Ishikawa (cell line): ENCODE results near the gene ARL4A.

ENCODE experiments used
- CEBPB ChIP-seq: IDR thresholded peaks from 2 replicates; pipeline ENCODE4 v1.6.1; 2012
- CREB1 ChIP-seq: IDR thresholded peaks from 2 replicates; pipeline ENCODE4 v1.6.1; 2012; ENCODE audit warnings: low read depth
- EP300 ChIP-seq: IDR thresholded peaks from 2 replicates; pipeline ENCODE4 v1.6.1; 2012; ENCODE audit warnings: borderline replicate concordance
- FOXM1 ChIP-seq: IDR thresholded peaks from 2 replicates; pipeline ENCODE4 v1.6.1; 2012; ENCODE audit warnings: low read depth, borderline replicate concordance
- RAD21 ChIP-seq: IDR thresholded peaks from 2 replicates; pipeline ENCODE4 v1.6.1; 2012; ENCODE audit warnings: low read depth
- TAF1 ChIP-seq: IDR thresholded peaks from 2 replicates; pipeline ENCODE4 v1.6.1; 2012; ENCODE audit warnings: low read depth, mild to moderate bottlenecking
- TCF12 ChIP-seq: IDR thresholded peaks from 2 replicates; pipeline ENCODE4 v1.6.1; 2012; ENCODE audit warnings: low read depth
- TEAD4 ChIP-seq: IDR thresholded peaks from 2 replicates; pipeline ENCODE4 v1.6.1; 2012
- YY1 ChIP-seq: IDR thresholded peaks from 2 replicates; pipeline ENCODE4 v1.6.1; 2012; ENCODE audit warnings: low read depth
- ZBTB7A ChIP-seq: IDR thresholded peaks from 2 replicates; pipeline ENCODE4 v1.6.1; 2012; ENCODE audit warnings: low read depth
- TF ChIP-seq, protein P1 (sequence below): IDR thresholded peaks from 2 replicates; pipeline ENCODE4 v1.6.1; 2012

GRCh38 chr7:12714379-12714737 lies 26.9 kb downstream of the ARL4A start:
- TF ChIP-seq TAF1 (no peak), EP300 (no peak), TEAD4 (no peak), FOXM1 (no peak), YY1 (no peak), TCF12 (no peak), RAD21 (no peak), CREB1 (no peak), CEBPB (no peak), ZBTB7A (no peak)
- TF ChIP-seq, protein P1, sequence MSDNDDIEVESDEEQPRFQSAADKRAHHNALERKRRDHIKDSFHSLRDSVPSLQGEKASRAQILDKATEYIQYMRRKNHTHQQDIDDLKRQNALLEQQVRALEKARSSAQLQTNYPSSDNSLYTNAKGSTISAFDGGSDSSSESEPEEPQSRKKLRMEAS = no peak
